ENCODE data around the gene PRADC1. TPM values are rescaled to one million over a fixed set of nuclear protein-coding genes. Genes with fewer than 3 reads are reported as not detected.

PRADC1 gene
- total and polyA plus RNA-seq, 3 experiments from 2014 or later, result 21.1 to 27.2 (median 24.9) TPM

GRCh38 chr2:73217160-73217559 lies 15.9 kb downstream of the PRADC1 start:
- Histone ChIP-seq H3K4me3 (ENCODE audit: low read length) (no peak overlapping the region), H3K4me1 (ENCODE audit: insufficient read depth, low read length) (peaks cover 26% of the 10 kb centered on the region), H3K27me3 (ENCODE audit: insufficient read depth, low read length, poor library complexity, severe bottlenecking) (no peaks in the 10 kb centered on the region), H3K27ac (ENCODE audit: low read depth, low read length) (no peak overlapping the region), H3K36me3 (ENCODE audit: insufficient read depth, low read length) (peaks cover 15% of the 10 kb centered on the region), H3K9me3 (ENCODE audit: low read length) (no peaks in the 10 kb centered on the region)
- Mint-ChIP-seq H3K27ac (peak overlapping the region in 1 of 8 donors; percentile 51), H3K4me1 (peaks cover 28 to 38% (median 29%) of the 10 kb centered on the region in 3 donors), H3K9me3 (no peaks in the 10 kb centered on the region), H3K36me3 (peaks cover 4 to 38% (median 9%) of the 10 kb centered on the region in 3 donors), H3K4me3 (peak overlapping the region in 2 of 7 donors; percentile 12 to 18), H3K27me3 (no peaks in the 10 kb centered on the region)
- DNase-seq, result no peak
- POLR2A ChIA-PET, result interaction anchor here (1.4 kb wide), 1 partner anchor 16 kb away, joined by 3 read pairs; the partner anchor contains the start of gene PRADC1
- CTCF ChIA-PET, result interaction anchor here (1.5 kb wide), 1 partner anchor 12 kb away, joined by 4 read pairs; no protein-coding TSS in a partner anchor

- Mint-ChIP-seq H3K27me3 (no peaks in the 10 kb centered on the region), H3K27ac (peak overlapping the region; percentile 37 to 97 (median 94)), H3K36me3 (peaks cover 0 to 19% (median 0%) of the 10 kb centered on the region in 3 donors), H3K4me1 (peaks cover 28 to 38% (median 29%) of the 10 kb centered on the region in 3 donors), H3K4me3 (peak overlapping the region; percentile 85 to 96 (median 94)), H3K9me3 (no peaks in the 10 kb centered on the region)
- no peak for DNase-seq
- no peaks in the 10 kb centered on the region for H3K9me3 ChIP-seq (ENCODE audit: low read length)
- peaks cover 28% of the 10 kb centered on the region for H3K4me1 ChIP-seq (ENCODE audit: insufficient read depth, low read length)
- CTCF ChIA-PET, result interaction anchor here (0.9 to 1.3 kb wide), 2 partner anchors 38 to 75 kb away, joined by 3 read pairs; no protein-coding TSS in a partner anchor
- POLR2A ChIA-PET, result interaction anchor here (0.8 to 2.1 kb wide), 2 partner anchors 18 to 70 kb away, joined by 3 to 10 read pairs; partner anchors contain the start of genes CCT7 and PRADC1
- peaks cover 3% of the 10 kb centered on the region for H3K36me3 ChIP-seq (ENCODE audit: insufficient read depth, low read length)
- no peak overlapping the region for H3K4me3 ChIP-seq (ENCODE audit: low read length)
- H3K27me3 ChIP-seq (ENCODE audit: insufficient read depth, low read length, poor library complexity, severe bottlenecking), result no peaks in the 10 kb centered on the region
- no peak overlapping the region for H3K27ac ChIP-seq (ENCODE audit: low read depth, low read length)
Observed at GRCh38 chr2:73215254-73215653, 17.8 kb downstream of the PRADC1 start.

GRCh38 chr2:73214120-73215035 lies 18.7 kb downstream of the PRADC1 start, which contains the start of gene SMYD5:
TSS of gene SMYD5 (plus strand) at chr2:73214245. CDS start at chr2:73214267, 22 bp downstream.
- H3K4me3 ChIP-seq (ENCODE audit: low read length), result peak within 1 kb of the TSS; percentile 80
- Mint-ChIP-seq H3K9me3 (no peaks in the 10 kb centered on the region), H3K4me3 (peak within 1 kb of the TSS; percentile 85 to 96 (median 94)), H3K27me3 (peaks cover under 1 to 2% of the 10 kb centered on the region in 2 donors), H3K27ac (peak within 1 kb of the TSS; percentile 85 to 97 (median 96)), H3K4me1 (peaks cover 28 to 38% (median 29%) of the 10 kb centered on the region in 3 donors), H3K36me3 (peaks cover 0 to 12% (median 0%) of the 10 kb centered on the region in 3 donors)
- DNase-seq, result peak; percentile 86 to 93 (median 89)
- no peaks in the 10 kb centered on the region for H3K27me3 ChIP-seq (ENCODE audit: insufficient read depth, low read length, poor library complexity, severe bottlenecking)
- CTCF ChIA-PET, result interaction anchor here (0.9 to 5.1 kb wide), 6 partner anchors 14 to 322 kb away, joined by 3 to 52 read pairs (median 6); no protein-coding TSS in a partner anchor
- POLR2A ChIA-PET, result interaction anchor here (0.8 to 2.1 kb wide), 3 partner anchors 19 to 70 kb away, joined by 3 to 12 read pairs (median 10); partner anchors contain the start of genes CCT7 and PRADC1
- no peaks in the 10 kb centered on the region for H3K9me3 ChIP-seq (ENCODE audit: low read length)
- peaks cover 28% of the 10 kb centered on the region for H3K4me1 ChIP-seq (ENCODE audit: insufficient read depth, low read length)
- peak within 1 kb of the TSS; percentile 61 for H3K27ac ChIP-seq (ENCODE audit: low read depth, low read length)
- peaks cover 3% of the 10 kb centered on the region for H3K36me3 ChIP-seq (ENCODE audit: insufficient read depth, low read length)

GRCh38 chr2:73212448-73213176 lies 20.4 kb downstream of the PRADC1 start:
- Histone ChIP-seq H3K4me1 (ENCODE audit: insufficient read depth, low read length) (peaks cover 28% of the 10 kb centered on the region), H3K36me3 (ENCODE audit: insufficient read depth, low read length) (no peaks in the 10 kb centered on the region), H3K4me3 (ENCODE audit: low read length) (no peak overlapping the region), H3K27ac (ENCODE audit: low read depth, low read length) (peak overlapping the region; percentile 61), H3K27me3 (ENCODE audit: insufficient read depth, low read length, poor library complexity, severe bottlenecking) (no peaks in the 10 kb centered on the region), H3K9me3 (ENCODE audit: low read length) (no peaks in the 10 kb centered on the region)
- Mint-ChIP-seq H3K4me3 (peak overlapping the region; percentile 58 to 95 (median 68)), H3K9me3 (no peaks in the 10 kb centered on the region), H3K27me3 (peaks cover 5 to 13% of the 10 kb centered on the region in 2 donors), H3K36me3 (peaks cover 0 to 4% (median 0%) of the 10 kb centered on the region in 3 donors), H3K4me1 (peaks cover 28 to 38% (median 29%) of the 10 kb centered on the region in 3 donors), H3K27ac (peak overlapping the region in 7 of 8 donors; percentile 10 to 96 (median 53))
- DNase-seq, result peak; percentile 56 to 77 (median 60)
- POLR2A ChIA-PET, result interaction anchor here (0.6 to 2.1 kb wide), 3 partner anchors 21 to 173 kb away, joined by 3 to 12 read pairs (median 4); partner anchors contain the start of genes ALMS1, CCT7 and PRADC1
- CTCF ChIA-PET, result interaction anchor here (0.6 to 5.1 kb wide), 18 partner anchors 10 to 352 kb away, joined by 3 to 52 read pairs (median 6); partner anchors contain the start of genes ALMS1, CCT7, NOTO and PRADC1

GRCh38 chr2:73212098-73212447 lies 21.0 kb downstream of the PRADC1 start:
- Mint-ChIP-seq H3K27me3 (peaks cover 9 to 13% of the 10 kb centered on the region in 2 donors), H3K4me3 (no peak overlapping the region), H3K27ac (peak overlapping the region in 2 of 8 donors; percentile 37 to 88), H3K9me3 (no peaks in the 10 kb centered on the region), H3K36me3 (peaks cover 0 to 4% (median 0%) of the 10 kb centered on the region in 3 donors), H3K4me1 (peaks cover 26 to 38% (median 29%) of the 10 kb centered on the region in 3 donors)
- Histone ChIP-seq H3K27me3 (ENCODE audit: insufficient read depth, low read length, poor library complexity, severe bottlenecking) (no peaks in the 10 kb centered on the region), H3K4me3 (ENCODE audit: low read length) (no peak overlapping the region), H3K36me3 (ENCODE audit: insufficient read depth, low read length) (no peaks in the 10 kb centered on the region), H3K27ac (ENCODE audit: low read depth, low read length) (no peak overlapping the region), H3K4me1 (ENCODE audit: insufficient read depth, low read length) (peaks cover 28% of the 10 kb centered on the region), H3K9me3 (ENCODE audit: low read length) (no peaks in the 10 kb centered on the region)
- POLR2A ChIA-PET, result interaction anchor here (0.6 to 2.1 kb wide), 3 partner anchors 22 to 173 kb away, joined by 3 to 12 read pairs (median 4); partner anchors contain the start of genes ALMS1, CCT7 and PRADC1
- DNase-seq, result no peak
- CTCF ChIA-PET, result interaction anchor here (0.6 to 5.1 kb wide), 17 partner anchors 10 to 352 kb away, joined by 3 to 52 read pairs (median 6); partner anchors contain the start of genes ALMS1, CCT7, NOTO and PRADC1

GRCh38 chr2:73210696-73211095 lies 22.3 kb downstream of the PRADC1 start:
- no peak overlapping the region for H3K27ac ChIP-seq (ENCODE audit: low read depth, low read length)
- Mint-ChIP-seq H3K27ac (no peak overlapping the region), H3K4me3 (no peak overlapping the region), H3K9me3 (no peaks in the 10 kb centered on the region), H3K4me1 (peaks cover 24 to 34% (median 26%) of the 10 kb centered on the region in 3 donors), H3K27me3 (peaks cover 16 to 17% of the 10 kb centered on the region in 2 donors), H3K36me3 (peaks cover 0 to 4% (median 0%) of the 10 kb centered on the region in 3 donors)
- no peaks in the 10 kb centered on the region for H3K36me3 ChIP-seq (ENCODE audit: insufficient read depth, low read length)
- ChIA-PET CTCF (interaction anchor here (0.5 to 5.1 kb wide), 8 partner anchors 8 to 159 kb away, joined by 3 to 52 read pairs (median 4); partner anchors contain the start of genes CCT7, NOTO and PRADC1), POLR2A (no interaction called here)
- H3K4me3 ChIP-seq (ENCODE audit: low read length), result no peak overlapping the region
- no peak for DNase-seq
- no peaks in the 10 kb centered on the region for H3K9me3 ChIP-seq (ENCODE audit: low read length)
- peaks cover 28% of the 10 kb centered on the region for H3K4me1 ChIP-seq (ENCODE audit: insufficient read depth, low read length)
- H3K27me3 ChIP-seq (ENCODE audit: insufficient read depth, low read length, poor library complexity, severe bottlenecking), result no peaks in the 10 kb centered on the region

- H3K27ac Mint-ChIP-seq, result no peak overlapping the region
- H3K36me3 ChIP-seq (ENCODE audit: insufficient read depth, low read length), result no peaks in the 10 kb centered on the region
- peaks cover 0 to 4% (median 0%) of the 10 kb centered on the region in 3 donors for H3K36me3 Mint-ChIP-seq
- no peaks in the 10 kb centered on the region for H3K9me3 Mint-ChIP-seq
- no peak overlapping the region for H3K27ac ChIP-seq (ENCODE audit: low read depth, low read length)
- H3K4me1 ChIP-seq (ENCODE audit: insufficient read depth, low read length), result peaks cover 24% of the 10 kb centered on the region
- ChIA-PET CTCF (interaction anchor here (0.5 to 5.1 kb wide), 6 partner anchors 8 to 159 kb away, joined by 3 to 52 read pairs (median 4); partner anchors contain the start of gene NOTO), POLR2A (no interaction called here)
- no peak overlapping the region for H3K4me3 Mint-ChIP-seq
- DNase-seq, result no peak
- no peaks in the 10 kb centered on the region for H3K27me3 ChIP-seq (ENCODE audit: insufficient read depth, low read length, poor library complexity, severe bottlenecking)
- H3K9me3 ChIP-seq (ENCODE audit: low read length), result no peaks in the 10 kb centered on the region
- H3K4me3 ChIP-seq (ENCODE audit: low read length), result no peak overlapping the region
- peaks cover 18 to 21% of the 10 kb centered on the region in 2 donors for H3K27me3 Mint-ChIP-seq
- H3K4me1 Mint-ChIP-seq, result peaks cover 18 to 27% (median 19%) of the 10 kb centered on the region in 3 donors
Observed at GRCh38 chr2:73210019-73210418, 23.0 kb downstream of the PRADC1 start.
